Right atrium auricular region (tissue), 2 donors: ENCODE results near the gene CACNA1C. TPM values are rescaled to one million over a fixed set of nuclear protein-coding genes. Genes with fewer than 3 reads are reported as not detected.

ENCODE experiments used
- DNase-seq: peaks from one replicate; pipeline ENCODE4 v3.0.0-alpha.2; 2019; ENCODE audit warnings: low spot score
- H3K27ac ChIP-seq, 2 donors: fragments of 200-600 bp; sonication (generic); 1 replicate in 1 of 2; 2 replicates in 1 of 2; pipeline ENCODE4 v1.5.1; 2016 to 2019
- H3K27me3 ChIP-seq, 2 donors: fragments of 200-600 bp; sonication (generic); one replicate each; pipeline versions ENCODE4 v1.5.1 to v1.6.0; 2017 to 2019
- H3K36me3 ChIP-seq: fragments of 200-600 bp; sonication (generic); one replicate; pipeline ENCODE4 v1.5.1; 2016
- H3K4me1 ChIP-seq, 2 donors: fragments of 200-600 bp; sonication (generic); one replicate each; pipeline versions ENCODE4 v1.5.1 to v1.6.0; 2017 to 2019
- H3K4me3 ChIP-seq, 2 donors: fragments of 200-600 bp; sonication (generic); 1 replicate in 1 of 2; 2 replicates in 1 of 2; pipeline ENCODE4 v1.5.1; 2017 to 2019; ENCODE audit warnings: mild to moderate bottlenecking in 1 of 2, moderate library complexity in 1 of 2
- H3K9me3 ChIP-seq, 2 donors: fragments of 200-600 bp; sonication (generic); one replicate each; pipeline ENCODE4 v1.5.1; 2019
- CTCF ChIP-seq, 2 donors: fragments of 200-600 bp; sonication (generic); IDR thresholded peaks; one replicate each; pipeline ENCODE4 v1.5.1; 2019; ENCODE audit warnings: antibody characterized with exemption in 2 of 2
- total RNA-seq, 2 donors: library from RNA; depleted of rRNA; stranded (reverse); fragments of >200 nt; gene quantifications; one replicate each; pipeline ENCODE4 v1.1.0, GENCODE V29; 2016

The CACNA1C gene
- total RNA-seq, 2 donors from 2014 or later, result 83.1 to 93.6 TPM

GRCh38 chr12:2259369-2259768 lies 206.6 kb downstream of the CACNA1C start:
- Histone ChIP-seq H3K4me3 (no peak overlapping the region), H3K9me3 (no peaks in the 10 kb centered on the region), H3K36me3 (no peaks in the 10 kb centered on the region), H3K27me3 (no peaks in the 10 kb centered on the region), H3K4me1 (peaks cover 0 to 42% of the 10 kb centered on the region in 2 donors), H3K27ac (no peak overlapping the region)
- TF ChIP-seq CTCF (IDR thresholded peaks at IDR 0.05), result no peak
- no peak for DNase-seq

- H3K4me3 ChIP-seq, result no peak overlapping the region
- H3K9me3 ChIP-seq, result no peaks in the 10 kb centered on the region
- peaks cover 0 to 52% of the 10 kb centered on the region in 2 donors for H3K4me1 ChIP-seq
- no peak overlapping the region for H3K27ac ChIP-seq
- no peaks in the 10 kb centered on the region for H3K36me3 ChIP-seq
- no peak for TF ChIP-seq CTCF (IDR thresholded peaks at IDR 0.05)
- DNase-seq, result no peak
- no peaks in the 10 kb centered on the region for H3K27me3 ChIP-seq
These were observed 207.7 kb downstream of the CACNA1C start for GRCh38 chr12:2260441-2260840.

GRCh38 chr12:2261708-2262107 lies 208.9 kb downstream of the CACNA1C start:
- TF ChIP-seq CTCF (IDR thresholded peaks at IDR 0.05), result no peak
- Histone ChIP-seq H3K27ac (no peak overlapping the region), H3K27me3 (no peaks in the 10 kb centered on the region), H3K36me3 (no peaks in the 10 kb centered on the region), H3K9me3 (no peaks in the 10 kb centered on the region), H3K4me1 (peaks cover 0 to 63% of the 10 kb centered on the region in 2 donors), H3K4me3 (no peak overlapping the region)
- DNase-seq, result no peak

- no peak for DNase-seq
- Histone ChIP-seq H3K4me3 (no peak overlapping the region), H3K9me3 (no peaks in the 10 kb centered on the region), H3K27ac (no peak overlapping the region), H3K36me3 (no peaks in the 10 kb centered on the region), H3K27me3 (no peaks in the 10 kb centered on the region), H3K4me1 (peaks cover 0 to 63% of the 10 kb centered on the region in 2 donors)
- TF ChIP-seq CTCF (IDR thresholded peaks at IDR 0.05), result no peak
These were observed 209.7 kb downstream of the CACNA1C start for GRCh38 chr12:2262449-2262848.

GRCh38 chr12:2263901-2264300 lies 211.1 kb downstream of the CACNA1C start:
- no peaks in the 10 kb centered on the region for H3K36me3 ChIP-seq
- H3K4me1 ChIP-seq, result peaks cover 0 to 71% of the 10 kb centered on the region in 2 donors
- no peaks in the 10 kb centered on the region for H3K9me3 ChIP-seq
- no peaks in the 10 kb centered on the region for H3K27me3 ChIP-seq
- H3K4me3 ChIP-seq, result no peak overlapping the region
- DNase-seq, result no peak
- H3K27ac ChIP-seq, result peak overlapping the region; percentile 3 to 9
- TF ChIP-seq CTCF (IDR thresholded peaks at IDR 0.05), result no peak

GRCh38 chr12:2264651-2265232 lies 212.0 kb downstream of the CACNA1C start:
- Histone ChIP-seq H3K36me3 (no peaks in the 10 kb centered on the region), H3K27ac (peak overlapping the region; percentile 29 to 46), H3K4me3 (no peak overlapping the region), H3K27me3 (no peaks in the 10 kb centered on the region), H3K4me1 (peaks cover 0 to 68% of the 10 kb centered on the region in 2 donors), H3K9me3 (no peaks in the 10 kb centered on the region)
- no peak for DNase-seq
- no peak for TF ChIP-seq CTCF (IDR thresholded peaks at IDR 0.05)
